ENCODE data around the gene RBM10.
A peak's percentile ranks its signal among the peaks of the same experiment; 100 is the strongest.

The RBM10 gene

DNA sequence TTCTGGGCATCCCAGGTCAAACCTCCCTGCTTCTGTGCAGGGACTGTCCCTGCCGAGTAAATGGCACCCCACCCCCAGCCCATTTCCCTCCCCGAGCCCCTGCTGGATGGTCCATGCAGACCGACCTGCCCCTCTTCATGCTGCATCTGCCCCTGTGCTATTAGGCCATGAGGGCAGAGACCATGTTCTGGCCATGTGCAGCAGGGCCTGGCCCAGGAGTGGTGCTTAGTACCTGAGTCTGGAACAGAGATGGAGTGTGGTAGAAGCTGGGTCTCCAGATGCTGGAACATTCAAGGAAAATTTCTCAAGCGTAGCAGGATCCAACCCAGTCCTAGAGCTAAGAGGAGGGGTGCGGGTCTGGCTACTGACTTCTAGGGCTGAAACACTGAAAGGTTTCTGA, 33.3 kb downstream of the RBM10 start:
- DNase-seq (ENCODE audit: low spot score), result no peak

- DNase-seq (ENCODE audit: low spot score), result no peak
Measured at GRCh38 chrX:47179221-47179927, 34.4 kb downstream of the RBM10 start.

DNA sequence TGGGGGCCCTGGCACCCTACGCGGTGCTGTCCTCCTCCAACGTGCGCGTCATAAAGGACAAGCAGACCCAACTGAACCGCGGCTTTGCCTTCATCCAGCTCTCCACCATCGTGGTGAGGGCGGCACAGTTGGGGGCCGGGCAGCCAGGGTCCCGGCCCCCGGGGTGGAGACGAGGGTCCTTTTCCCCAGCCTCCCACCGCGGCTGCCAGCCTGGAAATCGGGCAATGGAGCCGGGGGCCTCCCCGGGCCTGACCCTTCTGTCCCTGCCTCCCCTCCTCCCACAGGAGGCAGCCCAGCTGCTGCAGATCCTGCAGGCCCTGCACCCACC, 34.9 kb downstream of the RBM10 start:
- DNase-seq (ENCODE audit: low spot score), result no peak

DNA sequence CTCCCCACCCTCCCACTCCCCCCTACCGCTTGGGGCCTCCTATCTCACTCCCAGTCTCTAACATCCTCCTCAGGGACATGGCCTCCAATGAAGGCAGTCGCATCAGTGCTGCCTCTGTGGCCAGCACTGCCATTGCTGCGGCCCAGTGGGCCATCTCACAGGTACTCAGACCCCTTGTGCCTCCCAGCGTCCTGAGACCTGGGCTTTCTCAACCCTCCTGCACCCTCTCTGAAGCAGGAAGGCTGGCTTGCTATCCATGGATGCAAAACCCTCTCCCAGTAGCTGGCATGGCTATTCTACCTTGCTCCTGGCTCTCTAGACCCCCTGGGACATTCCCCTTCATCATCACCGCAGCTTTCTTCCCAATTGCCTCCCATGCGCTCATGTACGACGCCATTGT, 35.3 kb downstream of the RBM10 start:
- DNase-seq (ENCODE audit: low spot score), result no peak

DNA sequence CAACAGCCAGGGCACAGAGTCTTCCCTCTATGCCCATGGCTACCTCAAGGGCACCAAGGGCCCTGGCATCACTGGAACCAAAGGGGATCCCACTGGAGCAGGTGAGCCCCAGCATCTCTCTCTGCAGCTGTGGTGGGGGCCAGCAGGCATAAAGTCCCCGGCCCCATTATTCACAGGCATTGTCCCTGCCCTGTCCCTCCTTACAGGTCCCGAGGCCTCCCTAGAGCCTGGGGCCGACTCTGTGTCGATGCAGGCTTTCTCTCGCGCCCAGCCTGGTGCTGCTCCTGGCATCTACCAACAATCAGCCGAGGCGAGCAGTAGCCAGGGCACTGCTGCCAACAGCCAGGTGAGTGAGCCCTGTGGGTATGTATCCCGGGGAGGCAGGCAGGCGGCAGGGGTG, 36.3 kb downstream of the RBM10 start:
- no peak for DNase-seq (ENCODE audit: low spot score)

- DNase-seq (ENCODE audit: low spot score), result no peak
Measured at GRCh38 chrX:47182106-47182700, 37.2 kb downstream of the RBM10 start.

GRCh38 chrX:47184486-47184885, 39.5 kb downstream of the RBM10 start:
- DNase-seq (ENCODE audit: low spot score), result no peak

DNA sequence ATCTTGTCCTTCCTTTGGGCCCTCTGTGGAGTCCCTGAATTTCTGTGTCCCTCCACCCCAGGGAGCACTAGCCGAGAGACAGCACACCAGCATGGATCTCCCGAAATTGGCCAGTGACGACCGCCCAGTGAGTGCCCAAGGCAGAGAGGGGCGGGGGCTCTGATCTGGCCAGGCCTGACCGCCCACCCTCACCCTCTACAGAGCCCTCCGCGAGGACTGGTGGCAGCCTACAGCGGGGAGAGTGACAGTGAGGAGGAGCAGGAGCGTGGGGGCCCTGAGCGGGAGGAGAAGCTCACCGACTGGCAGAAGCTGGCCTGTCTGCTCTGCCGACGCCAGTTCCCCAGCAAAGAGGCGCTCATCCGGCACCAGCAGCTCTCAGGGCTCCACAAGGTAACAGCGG, 40.2 kb downstream of the RBM10 start:
- DNase-seq (ENCODE audit: low spot score), result no peak

DNA sequence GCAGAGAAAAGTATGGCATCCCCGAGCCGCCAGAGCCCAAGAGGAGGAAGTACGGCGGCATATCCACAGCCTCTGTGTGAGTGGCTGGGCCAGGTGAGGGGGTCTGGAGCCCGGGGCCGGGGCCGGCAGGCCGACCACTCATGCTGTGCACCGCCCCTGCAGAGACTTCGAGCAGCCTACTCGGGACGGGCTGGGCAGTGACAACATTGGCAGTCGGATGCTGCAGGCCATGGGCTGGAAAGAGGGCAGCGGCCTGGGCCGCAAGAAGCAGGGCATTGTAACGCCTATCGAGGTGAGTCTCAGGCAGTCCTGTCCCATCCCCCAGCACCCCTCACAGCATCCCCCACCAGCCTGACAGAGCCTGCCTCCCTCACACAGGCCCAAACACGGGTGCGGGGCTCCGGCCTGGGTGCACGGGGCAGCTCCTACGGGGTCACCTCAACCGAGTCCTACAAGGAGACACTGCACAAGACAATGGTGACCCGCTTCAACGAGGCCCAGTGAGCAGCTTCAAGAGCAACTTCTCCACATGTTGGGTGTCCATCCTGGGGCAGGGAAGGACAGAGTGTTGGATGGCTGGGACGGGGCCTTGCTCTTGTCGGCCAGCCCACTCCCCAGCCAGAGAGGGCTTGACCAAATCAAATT, 41.2 kb downstream of the RBM10 start:
- DNase-seq (ENCODE audit: low spot score), result no peak

- DNase-seq (ENCODE audit: low spot score), result no peak
Measured at GRCh38 chrX:47187106-47187677, 42.2 kb downstream of the RBM10 start.

DNA sequence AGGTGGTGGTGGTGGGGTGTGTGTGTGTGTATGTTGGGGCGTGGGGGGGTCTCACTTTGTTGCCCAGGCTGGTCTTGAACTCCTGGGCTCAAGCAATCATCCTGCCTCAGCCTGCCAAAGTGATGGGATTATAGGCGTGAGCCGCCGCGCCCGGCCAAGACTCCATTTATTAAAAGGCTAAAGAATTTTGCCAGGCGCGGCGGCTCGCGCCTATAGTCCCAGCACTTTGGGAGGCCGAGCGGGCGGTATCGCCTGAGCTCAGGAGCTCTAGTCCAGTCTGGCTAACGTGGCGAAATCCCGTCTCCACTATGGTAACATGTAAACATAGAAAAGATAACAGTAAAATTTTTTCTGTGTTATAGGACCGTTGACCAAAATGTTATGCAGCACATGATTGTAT, 44.9 kb downstream of the RBM10 start:
- DNase-seq (ENCODE audit: low spot score), result no peak

- DNase-seq (ENCODE audit: low spot score), result peak; percentile 84
Measured at GRCh38 chrX:47190445-47191269, 45.6 kb downstream of the RBM10 start.

DNA sequence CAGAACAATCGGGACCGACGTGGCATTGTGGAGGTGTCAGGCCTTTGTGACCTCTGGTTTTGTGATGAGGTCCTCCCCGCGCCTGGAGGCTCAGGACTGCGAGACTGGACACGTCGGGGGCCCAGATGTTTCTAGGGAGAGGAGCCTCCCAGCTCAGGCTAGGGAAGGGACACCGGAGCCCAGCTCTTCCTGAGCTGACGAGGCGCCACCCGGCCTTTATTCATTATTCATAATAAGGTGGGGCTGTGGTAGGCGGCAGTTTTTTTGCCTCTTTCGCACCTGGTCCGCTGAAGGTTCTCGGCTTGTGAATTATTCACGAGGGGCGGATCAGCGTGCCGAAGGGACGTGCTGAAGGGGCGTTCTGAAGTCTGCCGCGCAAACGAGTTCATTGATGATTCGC, 46.3 kb downstream of the RBM10 start:
- peak; percentile 56 for DNase-seq (ENCODE audit: low spot score)

DNA sequence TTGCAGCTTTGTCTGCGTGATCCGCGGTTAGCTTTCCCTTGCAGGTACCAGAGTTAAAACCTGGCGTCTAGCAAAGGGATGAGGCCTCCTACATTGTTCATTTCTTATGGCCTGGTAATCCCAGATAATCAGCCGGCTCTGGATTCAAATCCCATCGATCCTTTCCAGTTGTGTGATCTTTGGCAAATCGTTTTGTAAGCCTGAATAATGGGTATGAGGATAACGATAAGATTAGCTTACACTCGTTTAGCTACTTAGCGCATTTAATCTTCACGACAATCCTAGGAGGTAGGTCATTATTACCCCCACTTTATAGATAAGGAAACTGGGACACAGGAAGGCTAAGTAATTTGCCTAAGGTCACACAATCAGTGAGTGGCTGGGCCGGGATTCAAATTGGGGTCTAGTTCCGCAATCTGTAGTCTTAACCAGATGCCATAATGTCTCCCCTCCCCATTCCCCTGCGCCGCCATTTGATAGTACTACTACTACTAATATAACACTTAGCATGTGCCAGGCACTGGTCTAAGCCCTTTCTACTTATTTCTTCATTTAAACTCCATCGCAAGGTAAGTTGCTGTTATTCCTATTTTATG, 46.9 kb downstream of the RBM10 start:
- no peak for DNase-seq (ENCODE audit: low spot score)

GRCh38 chrX:47193475-47194193, 48.6 kb downstream of the RBM10 start, which contains the start of gene UBA1:
Gene UBA1 (plus strand): TSS chrX:47193829. CDS start chrX:47198803, 4,974 bp downstream.
- peak; percentile 91 for DNase-seq (ENCODE audit: low spot score)

GRCh38 chrX:47194194-47194787, 49.3 kb downstream of the RBM10 start:
- no peak for DNase-seq (ENCODE audit: low spot score)

GRCh38 chrX:47196098-47196497, 51.1 kb downstream of the RBM10 start:
- no peak for DNase-seq (ENCODE audit: low spot score)

DNA sequence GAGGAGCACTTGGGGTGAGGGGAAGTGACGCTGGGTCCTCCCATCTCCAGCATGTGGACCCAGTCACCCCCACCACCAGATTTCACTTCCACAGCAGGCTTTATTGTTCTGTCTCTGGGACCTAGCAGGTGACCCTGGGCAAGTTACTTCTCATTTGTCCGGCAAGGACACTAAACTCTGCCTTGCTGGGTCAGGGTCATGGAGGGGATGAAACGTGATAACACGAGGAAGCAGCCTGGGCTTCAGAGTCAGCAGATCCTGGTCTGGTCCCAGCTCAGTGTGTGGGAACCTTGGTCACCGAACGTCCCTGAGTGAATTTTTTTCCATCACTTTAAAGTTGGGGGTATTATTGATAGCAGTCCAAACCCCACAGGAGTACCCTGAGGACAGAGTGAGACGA, 52.5 kb downstream of the RBM10 start:
- DNase-seq (ENCODE audit: low spot score), result no peak

- DNase-seq (ENCODE audit: low spot score), result no peak
Measured at GRCh38 chrX:47198026-47198686, 53.1 kb downstream of the RBM10 start.

DNA sequence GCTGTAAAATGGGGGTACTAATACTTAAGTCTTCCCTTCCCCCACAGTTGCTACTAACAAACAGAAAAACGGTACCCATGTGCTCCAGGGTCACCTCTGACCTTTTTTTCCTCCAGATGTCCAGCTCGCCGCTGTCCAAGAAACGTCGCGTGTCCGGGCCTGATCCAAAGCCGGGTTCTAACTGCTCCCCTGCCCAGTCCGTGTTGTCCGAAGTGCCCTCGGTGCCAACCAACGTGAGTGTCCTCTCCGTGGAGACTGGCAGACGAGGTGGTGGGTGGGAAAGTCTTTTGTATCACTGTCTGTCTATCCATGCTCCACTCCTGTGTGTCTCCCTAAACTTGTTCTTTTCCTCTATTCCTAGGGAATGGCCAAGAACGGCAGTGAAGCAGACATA, 53.7 kb downstream of the RBM10 start:
- DNase-seq (ENCODE audit: low spot score), result no peak

Data from LoVo (cell line).